Chondrocyte (in vitro differentiated cells): Measurements from ENCODE around the gene CD37. TPM values are rescaled to one million over a fixed set of nuclear protein-coding genes. Genes with fewer than 3 reads are reported as not detected.

Experiments
- DNase-seq: peaks from one replicate; pipeline ENCODE4 v3.0.0; 2021; ENCODE audit warnings: mixed read lengths, low spot score
- H3K27ac Mint-ChIP-seq: one replicate; pipeline ENCODE4 v1.8.0; 2021; ENCODE audit warnings: mild to moderate bottlenecking, moderate library complexity, mixed read lengths; ENCODE audit not compliant: unreplicated experiment
- H3K27me3 Mint-ChIP-seq: 2 replicates; pipeline ENCODE4 v1.8.0; 2021; ENCODE audit warnings: low read depth, mixed read lengths
- H3K36me3 Mint-ChIP-seq: 2 replicates; pipeline ENCODE4 v1.8.0; 2021; ENCODE audit warnings: low read depth, mixed read lengths
- H3K4me1 Mint-ChIP-seq: 2 replicates; pipeline ENCODE4 v1.8.0; 2021; ENCODE audit warnings: low read depth, mild to moderate bottlenecking, mixed read lengths
- H3K4me3 Mint-ChIP-seq: one replicate; pipeline ENCODE4 v1.8.0; 2021; ENCODE audit warnings: mild to moderate bottlenecking, moderate library complexity, mixed read lengths; ENCODE audit not compliant: unreplicated experiment
- H3K9me3 Mint-ChIP-seq: 2 replicates; pipeline ENCODE4 v1.8.0; 2021; ENCODE audit warnings: low read depth, mixed read lengths
- CTCF ChIP-seq: fragments of 200-600 bp; sonication (generic); IDR thresholded peaks from 2 replicates; pipeline ENCODE4 v1.5.0; 2021; ENCODE audit warnings: antibody characterized with exemption, mild to moderate bottlenecking, moderate library complexity
- total RNA-seq: library from RNA; stranded (reverse); gene quantifications from 3 replicates; pipeline ENCODE4 v1.2.1, GENCODE V29; 2021

Gene CD37
- total RNA-seq, 1 donor from 2014 or later = not detected

- H3K36me3 Mint-ChIP-seq = peaks cover 51% of the 10 kb centered on the region
Observed at GRCh38 chr19:49349567-49349966, 14.4 kb downstream of the CD37 start.

GRCh38 chr19:49355909-49356353 lies 20.7 kb downstream of the CD37 start:
- DNase-seq = no peak
- no peaks in the 10 kb centered on the region for H3K9me3 Mint-ChIP-seq
- peaks cover 30% of the 10 kb centered on the region for H3K4me1 Mint-ChIP-seq
- H3K4me3 Mint-ChIP-seq = peak overlapping the region; percentile 16
- H3K36me3 Mint-ChIP-seq = peaks cover 30% of the 10 kb centered on the region
- H3K27me3 Mint-ChIP-seq = no peaks in the 10 kb centered on the region
- TF ChIP-seq CTCF = no peak
- H3K27ac Mint-ChIP-seq = peak overlapping the region; percentile 45

More at GRCh38 chr19:49349567-49349966, 14.4 kb downstream of the CD37 start:
- no peaks in the 10 kb centered on the region for H3K4me1 Mint-ChIP-seq
- DNase-seq = no peak
- no peak overlapping the region for H3K4me3 Mint-ChIP-seq
- no peak overlapping the region for H3K27ac Mint-ChIP-seq
- no peak for TF ChIP-seq CTCF
- H3K9me3 Mint-ChIP-seq = no peaks in the 10 kb centered on the region
- no peaks in the 10 kb centered on the region for H3K27me3 Mint-ChIP-seq

GRCh38 chr19:49356382-49356781 lies 21.2 kb downstream of the CD37 start:
- H3K27me3 Mint-ChIP-seq = no peaks in the 10 kb centered on the region
- H3K36me3 Mint-ChIP-seq = peaks cover 25% of the 10 kb centered on the region
- peak overlapping the region; percentile 45 for H3K27ac Mint-ChIP-seq
- TF ChIP-seq CTCF = no peak
- no peaks in the 10 kb centered on the region for H3K9me3 Mint-ChIP-seq
- no peak for DNase-seq
- H3K4me1 Mint-ChIP-seq = peaks cover 33% of the 10 kb centered on the region
- peak overlapping the region; percentile 16 for H3K4me3 Mint-ChIP-seq

- H3K36me3 Mint-ChIP-seq = peaks cover 23% of the 10 kb centered on the region
- H3K9me3 Mint-ChIP-seq = no peaks in the 10 kb centered on the region
- peaks cover 33% of the 10 kb centered on the region for H3K4me1 Mint-ChIP-seq
- no peaks in the 10 kb centered on the region for H3K27me3 Mint-ChIP-seq
- H3K27ac Mint-ChIP-seq = no peak overlapping the region
- DNase-seq = no peak
- TF ChIP-seq CTCF = no peak
- H3K4me3 Mint-ChIP-seq = no peak overlapping the region
Observed at GRCh38 chr19:49357186-49357585, 22.0 kb downstream of the CD37 start.

- Mint-ChIP-seq H3K36me3 (peaks cover 12% of the 10 kb centered on the region), H3K4me3 (no peak overlapping the region), H3K4me1 (peaks cover 33% of the 10 kb centered on the region), H3K27me3 (no peaks in the 10 kb centered on the region), H3K27ac (peak overlapping the region; percentile 80), H3K9me3 (no peaks in the 10 kb centered on the region)
- no peak for TF ChIP-seq CTCF
- DNase-seq = no peak
Observed at GRCh38 chr19:49359851-49360820, 24.9 kb downstream of the CD37 start.
